HG02798 (cell line): ENCODE measurements around the gene TTC27.

Source experiments
- ATAC-seq: cut with Tn5 transposase; IDR thresholded peaks from one replicate; pipeline ENCODE4 v1.9.1; 2021; ENCODE audit warnings: mild to moderate bottlenecking; ENCODE audit not compliant: unreplicated experiment, poor library complexity

The TTC27 gene

GRCh38 chr2:32666704-32667103 lies 38.9 kb downstream of the TTC27 start:
- no peak for ATAC-seq

- no peak for ATAC-seq
Observed at GRCh38 chr2:32668254-32668653, 40.4 kb downstream of the TTC27 start.

GRCh38 chr2:32671885-32672533 lies 44.2 kb downstream of the TTC27 start:
- no peak for ATAC-seq

- no peak for ATAC-seq
Observed at GRCh38 chr2:32678825-32679224, 51.0 kb downstream of the TTC27 start.

GRCh38 chr2:32680942-32681341 lies 53.1 kb downstream of the TTC27 start:
- ATAC-seq, result no peak

GRCh38 chr2:32683520-32684086 lies 55.8 kb downstream of the TTC27 start:
- ATAC-seq, result no peak

- ATAC-seq, result peak; percentile 76
Observed at GRCh38 chr2:32688541-32688940, 60.7 kb downstream of the TTC27 start.

- no peak for ATAC-seq
Observed at GRCh38 chr2:32691678-32692077, 63.8 kb downstream of the TTC27 start.

GRCh38 chr2:32696439-32696838 lies 68.6 kb downstream of the TTC27 start:
- ATAC-seq, result no peak

- ATAC-seq, result no peak
Observed at GRCh38 chr2:32697156-32697555, 69.3 kb downstream of the TTC27 start.

- ATAC-seq, result no peak
Observed at GRCh38 chr2:32699151-32699550, 71.3 kb downstream of the TTC27 start.

GRCh38 chr2:32701806-32702205 lies 74.0 kb downstream of the TTC27 start:
- ATAC-seq, result no peak

- no peak for ATAC-seq
Observed at GRCh38 chr2:32702303-32703064, 74.6 kb downstream of the TTC27 start.

- ATAC-seq, result no peak
Observed at GRCh38 chr2:32706815-32707579, 79.1 kb downstream of the TTC27 start.

- ATAC-seq, result no peak
Observed at GRCh38 chr2:32711219-32711618, 83.4 kb downstream of the TTC27 start.

- ATAC-seq, result no peak
Observed at GRCh38 chr2:32711908-32712501, 84.2 kb downstream of the TTC27 start.

- no peak for ATAC-seq
Observed at GRCh38 chr2:32712870-32713269, 85.0 kb downstream of the TTC27 start.

- no peak for ATAC-seq
Observed at GRCh38 chr2:32714521-32714920, 86.7 kb downstream of the TTC27 start.

GRCh38 chr2:32715391-32715841 lies 87.6 kb downstream of the TTC27 start:
- ATAC-seq, result peak; percentile 84

- no peak for ATAC-seq
Observed at GRCh38 chr2:32715981-32716380, 88.1 kb downstream of the TTC27 start.
